ENCODE data around the gene CDC42SE1.

Gene CDC42SE1

GRCh38 chr1:151058692-151059091 is 730 bp downstream of the CDC42SE1 start:
- peak overlapping the region; percentile 98 for H3K4me3 ChIP-seq (ENCODE audit: low read depth, low read length)
- no peak overlapping the region for H3K23ac ChIP-seq (ENCODE audit: low read length)
- peak overlapping the region; percentile 7 for H2BK12ac ChIP-seq (ENCODE audit: low read length)
- no CpG with 5 or more reads among the region's 10 CpGs for WGBS (ENCODE audit: extremely low coverage, insufficient coverage, insufficient read length)
- peaks cover 19 to 25% of the 10 kb centered on the region in 2 experiments for H3K4me1 ChIP-seq (ENCODE audit: control insufficient read depth in 1 of 2, insufficient read depth in 2 of 2, low read length in 2 of 2)
- no peaks in the 10 kb centered on the region for H3K27me3 ChIP-seq (ENCODE audit: insufficient read depth, low read length)
- H4K12ac ChIP-seq (ENCODE audit: low read depth, low read length) = peak overlapping the region; percentile 97
- H3K4me2 ChIP-seq (ENCODE audit: low read length) = peak overlapping the region; percentile 88
- no peaks in the 10 kb centered on the region for H3K9me3 ChIP-seq (ENCODE audit: insufficient read depth, low read depth, low read length)
- peak overlapping the region; percentile 99 for H2BK5ac ChIP-seq (ENCODE audit: low read depth, low read length, poor library complexity)
- peak overlapping the region; percentile 100 for H3K18ac ChIP-seq (ENCODE audit: low read length)
- peak overlapping the region; percentile 99 for H3K14ac ChIP-seq (ENCODE audit: low read length)
- H2AFZ ChIP-seq (ENCODE audit: insufficient read depth, low read length, poor library complexity) = peak overlapping the region; percentile 3
- peaks cover 24 to 37% of the 10 kb centered on the region in 2 experiments for H3K36me3 ChIP-seq (ENCODE audit: control insufficient read depth in 1 of 2, insufficient read depth in 2 of 2, low read length in 2 of 2)
- peak overlapping the region; percentile 99 for H3K4ac ChIP-seq (ENCODE audit: low read depth, low read length)
- H3K79me1 ChIP-seq (ENCODE audit: low read length) = peaks cover 27% of the 10 kb centered on the region
- peaks cover 39% of the 10 kb centered on the region for H3K79me2 ChIP-seq (ENCODE audit: control insufficient read depth, insufficient read depth, low read length, poor library complexity)
- peak overlapping the region; percentile 99 for H4K91ac ChIP-seq (ENCODE audit: low read depth, low read length)
- H3K27ac ChIP-seq (ENCODE audit: low read depth, low read length) = peak overlapping the region; percentile 99
- H2AK5ac ChIP-seq (ENCODE audit: low read length) = peak overlapping the region; percentile 94
- peak overlapping the region; percentile 99 for H3K9ac ChIP-seq (ENCODE audit: low read length)
- peak overlapping the region; percentile 97 for H4K8ac ChIP-seq (ENCODE audit: low read depth, low read length)
- peak overlapping the region; percentile 99 for H2BK120ac ChIP-seq (ENCODE audit: insufficient read depth, low read length, poor library complexity)
- DNase-seq = peak; percentile 95 to 96

GRCh38 chr1:151056149-151056548 is 3.3 kb downstream of the CDC42SE1 start:
- no peak overlapping the region for H2BK5ac ChIP-seq (ENCODE audit: low read depth, low read length, poor library complexity)
- no peak overlapping the region for H4K12ac ChIP-seq (ENCODE audit: low read depth, low read length)
- no peak overlapping the region for H3K9ac ChIP-seq (ENCODE audit: low read length)
- H3K27me3 ChIP-seq (ENCODE audit: insufficient read depth, low read length) = no peaks in the 10 kb centered on the region
- H3K4me2 ChIP-seq (ENCODE audit: low read length) = no peak overlapping the region
- H2BK120ac ChIP-seq (ENCODE audit: insufficient read depth, low read length, poor library complexity) = no peak overlapping the region
- no peak overlapping the region for H2AK5ac ChIP-seq (ENCODE audit: low read length)
- H3K79me2 ChIP-seq (ENCODE audit: control insufficient read depth, insufficient read depth, low read length, poor library complexity) = peaks cover 39% of the 10 kb centered on the region
- peak overlapping the region; percentile 4 for H3K27ac ChIP-seq (ENCODE audit: low read depth, low read length)
- peak overlapping the region; percentile 60 for H3K4ac ChIP-seq (ENCODE audit: low read depth, low read length)
- WGBS (ENCODE audit: extremely low coverage, insufficient coverage, insufficient read length) = no CpG with 5 or more reads among the region's 2 CpGs
- H2AFZ ChIP-seq (ENCODE audit: insufficient read depth, low read length, poor library complexity) = no peak overlapping the region
- H4K8ac ChIP-seq (ENCODE audit: low read depth, low read length) = no peak overlapping the region
- H3K79me1 ChIP-seq (ENCODE audit: low read length) = peaks cover 27% of the 10 kb centered on the region
- H3K23ac ChIP-seq (ENCODE audit: low read length) = no peak overlapping the region
- H4K91ac ChIP-seq (ENCODE audit: low read depth, low read length) = no peak overlapping the region
- H3K18ac ChIP-seq (ENCODE audit: low read length) = peak overlapping the region; percentile 21
- peaks cover 21 to 23% of the 10 kb centered on the region in 2 experiments for H3K4me1 ChIP-seq (ENCODE audit: control insufficient read depth in 1 of 2, insufficient read depth in 2 of 2, low read length in 2 of 2)
- no peaks in the 10 kb centered on the region for H3K9me3 ChIP-seq (ENCODE audit: insufficient read depth, low read depth, low read length)
- no peak overlapping the region for H3K14ac ChIP-seq (ENCODE audit: low read length)
- peaks cover 36 to 60% of the 10 kb centered on the region in 2 experiments for H3K36me3 ChIP-seq (ENCODE audit: control insufficient read depth in 1 of 2, insufficient read depth in 2 of 2, low read length in 2 of 2)
- no peak for DNase-seq
- no peak overlapping the region for H3K4me3 ChIP-seq (ENCODE audit: low read depth, low read length)
- H2BK12ac ChIP-seq (ENCODE audit: low read length) = no peak overlapping the region

- no peak overlapping the region for H2AFZ ChIP-seq (ENCODE audit: insufficient read depth, low read length, poor library complexity)
- H3K79me1 ChIP-seq (ENCODE audit: low read length) = peaks cover 24% of the 10 kb centered on the region
- H4K8ac ChIP-seq (ENCODE audit: low read depth, low read length) = no peak overlapping the region
- no peak overlapping the region for H2BK5ac ChIP-seq (ENCODE audit: low read depth, low read length, poor library complexity)
- H2BK12ac ChIP-seq (ENCODE audit: low read length) = no peak overlapping the region
- peaks cover 21 to 23% of the 10 kb centered on the region in 2 experiments for H3K4me1 ChIP-seq (ENCODE audit: control insufficient read depth in 1 of 2, insufficient read depth in 2 of 2, low read length in 2 of 2)
- no peaks in the 10 kb centered on the region for H3K9me3 ChIP-seq (ENCODE audit: insufficient read depth, low read depth, low read length)
- no peak overlapping the region for H2AK5ac ChIP-seq (ENCODE audit: low read length)
- H3K27me3 ChIP-seq (ENCODE audit: insufficient read depth, low read length) = no peaks in the 10 kb centered on the region
- H4K91ac ChIP-seq (ENCODE audit: low read depth, low read length) = no peak overlapping the region
- no peak overlapping the region for H2BK120ac ChIP-seq (ENCODE audit: insufficient read depth, low read length, poor library complexity)
- H4K12ac ChIP-seq (ENCODE audit: low read depth, low read length) = no peak overlapping the region
- no peak overlapping the region for H3K14ac ChIP-seq (ENCODE audit: low read length)
- no peak for DNase-seq
- no peak overlapping the region for H3K27ac ChIP-seq (ENCODE audit: low read depth, low read length)
- peak overlapping the region; percentile 6 for H3K18ac ChIP-seq (ENCODE audit: low read length)
- no CpG with 5 or more reads among the region's 2 CpGs for WGBS (ENCODE audit: extremely low coverage, insufficient coverage, insufficient read length)
- H3K4me2 ChIP-seq (ENCODE audit: low read length) = no peak overlapping the region
- peak overlapping the region; percentile 60 for H3K4ac ChIP-seq (ENCODE audit: low read depth, low read length)
- peaks cover 36% of the 10 kb centered on the region for H3K79me2 ChIP-seq (ENCODE audit: control insufficient read depth, insufficient read depth, low read length, poor library complexity)
- H3K23ac ChIP-seq (ENCODE audit: low read length) = no peak overlapping the region
- no peak overlapping the region for H3K9ac ChIP-seq (ENCODE audit: low read length)
- H3K36me3 ChIP-seq (ENCODE audit: control insufficient read depth in 1 of 2, insufficient read depth in 2 of 2, low read length in 2 of 2) = peaks cover 36 to 60% of the 10 kb centered on the region in 2 experiments
- no peak overlapping the region for H3K4me3 ChIP-seq (ENCODE audit: low read depth, low read length)
Observed at GRCh38 chr1:151055581-151055980, 3.8 kb downstream of the CDC42SE1 start.

- H3K4me2 ChIP-seq (ENCODE audit: low read length) = no peak overlapping the region
- H4K8ac ChIP-seq (ENCODE audit: low read depth, low read length) = no peak overlapping the region
- DNase-seq = no peak
- H3K79me1 ChIP-seq (ENCODE audit: low read length) = peaks cover 21% of the 10 kb centered on the region
- H2BK5ac ChIP-seq (ENCODE audit: low read depth, low read length, poor library complexity) = no peak overlapping the region
- H3K23ac ChIP-seq (ENCODE audit: low read length) = no peak overlapping the region
- H4K12ac ChIP-seq (ENCODE audit: low read depth, low read length) = no peak overlapping the region
- H3K9ac ChIP-seq (ENCODE audit: low read length) = no peak overlapping the region
- peaks cover 21 to 23% of the 10 kb centered on the region in 2 experiments for H3K4me1 ChIP-seq (ENCODE audit: control insufficient read depth in 1 of 2, insufficient read depth in 2 of 2, low read length in 2 of 2)
- H3K9me3 ChIP-seq (ENCODE audit: insufficient read depth, low read depth, low read length) = no peaks in the 10 kb centered on the region
- H3K36me3 ChIP-seq (ENCODE audit: control insufficient read depth in 1 of 2, insufficient read depth in 2 of 2, low read length in 2 of 2) = peaks cover 36 to 60% of the 10 kb centered on the region in 2 experiments
- no peak overlapping the region for H2BK120ac ChIP-seq (ENCODE audit: insufficient read depth, low read length, poor library complexity)
- no peak overlapping the region for H3K4ac ChIP-seq (ENCODE audit: low read depth, low read length)
- no CpG with 5 or more reads among the region's 4 CpGs for WGBS (ENCODE audit: extremely low coverage, insufficient coverage, insufficient read length)
- no peak overlapping the region for H3K4me3 ChIP-seq (ENCODE audit: low read depth, low read length)
- peaks cover 36% of the 10 kb centered on the region for H3K79me2 ChIP-seq (ENCODE audit: control insufficient read depth, insufficient read depth, low read length, poor library complexity)
- no peak overlapping the region for H2BK12ac ChIP-seq (ENCODE audit: low read length)
- H3K18ac ChIP-seq (ENCODE audit: low read length) = peak overlapping the region; percentile 6
- no peak overlapping the region for H3K14ac ChIP-seq (ENCODE audit: low read length)
- no peaks in the 10 kb centered on the region for H3K27me3 ChIP-seq (ENCODE audit: insufficient read depth, low read length)
- H3K27ac ChIP-seq (ENCODE audit: low read depth, low read length) = no peak overlapping the region
- H2AFZ ChIP-seq (ENCODE audit: insufficient read depth, low read length, poor library complexity) = no peak overlapping the region
- H2AK5ac ChIP-seq (ENCODE audit: low read length) = no peak overlapping the region
- H4K91ac ChIP-seq (ENCODE audit: low read depth, low read length) = no peak overlapping the region
Observed at GRCh38 chr1:151054971-151055547, 4.4 kb downstream of the CDC42SE1 start.
